Keratinocyte (primary cell): ENCODE measurements around the gene AP5M1. TPM values are rescaled to one million over a fixed set of nuclear protein-coding genes. Genes with fewer than 3 reads are reported as not detected.

ENCODE experiments used
- DNase-seq: peaks from one replicate; pipeline ENCODE4 v3.0.0-alpha.2; 2011; ENCODE audit warnings: low read depth, missing footprints, low spot score
- FAIRE-seq: peaks from 2 replicates; lab custom pipeline; 2011; peaks lifted over from hg19 to GRCh38; lab: Jason Lieb, UNC
- H2AFZ ChIP-seq: 2 replicates; pipeline ENCODE4 v1.6.0; 2012; ENCODE audit warnings: low read length, control low read depth, inconsistent platforms; ENCODE audit not compliant: control insufficient read depth
- H3K27ac ChIP-seq: 2 replicates; pipeline ENCODE4 v1.5.1; 2011; ENCODE audit warnings: low read length; ENCODE audit not compliant: control insufficient read depth, insufficient read depth
- H3K27me3 ChIP-seq: 3 replicates; pipeline ENCODE4 v1.6.0; 2011; ENCODE audit warnings: low read length; ENCODE audit not compliant: control insufficient read depth, insufficient read depth; ENCODE audit errors: extremely low read depth
- H3K36me3 ChIP-seq, 2 experiments: 2 replicates in 1 of 2; 3 replicates in 1 of 2; pipeline ENCODE4 v1.5.1; 2011; ENCODE audit warnings: low read length in 2 of 2, mild to moderate bottlenecking in 1 of 2; ENCODE audit not compliant: control insufficient read depth in 2 of 2, insufficient read depth in 2 of 2; ENCODE audit errors: extremely low read depth in 1 of 2
- H3K4me1 ChIP-seq: 3 replicates; pipeline ENCODE4 v1.5.1; 2011; ENCODE audit warnings: low read length; ENCODE audit not compliant: control insufficient read depth, insufficient read depth; ENCODE audit errors: extremely low read depth
- H3K4me2 ChIP-seq: 3 replicates; pipeline ENCODE4 v1.6.0; 2011; ENCODE audit warnings: low read depth, low read length; ENCODE audit not compliant: control insufficient read depth, insufficient read depth; ENCODE audit errors: extremely low read depth
- H3K4me3 ChIP-seq, 3 experiments: fragments of 200-600 bp in 1 of 3; sonication (generic) in 1 of 3; 2 replicates in 2 of 3; 3 replicates in 1 of 3; pipeline ENCODE4 v1.5.1; 2011 to 2016; ENCODE audit warnings: low read length in 3 of 3, mild to moderate bottlenecking in 3 of 3, control low read depth in 2 of 3, inconsistent platforms in 1 of 3, low read depth in 1 of 3, mixed read lengths in 1 of 3, mixed run types in 1 of 3, moderate library complexity in 1 of 3; ENCODE audit not compliant: control insufficient read depth in 2 of 3, insufficient read depth in 2 of 3; ENCODE audit errors: extremely low read depth in 1 of 3
- H3K79me2 ChIP-seq: 2 replicates; pipeline ENCODE4 v1.6.0; 2012; ENCODE audit warnings: low read length; ENCODE audit not compliant: control insufficient read depth, insufficient read depth
- H3K9ac ChIP-seq: 3 replicates; pipeline ENCODE4 v1.6.0; 2011; ENCODE audit warnings: low read length; ENCODE audit not compliant: control insufficient read depth, insufficient read depth; ENCODE audit errors: extremely low read depth
- H3K9me1 ChIP-seq: 3 replicates; pipeline ENCODE4 v1.6.0; 2011; ENCODE audit warnings: low read length; ENCODE audit not compliant: control insufficient read depth, insufficient read depth; ENCODE audit errors: extremely low read depth
- H3K9me3 ChIP-seq: 2 replicates; pipeline ENCODE4 v1.5.1; 2012; ENCODE audit warnings: low read depth, low read length; ENCODE audit not compliant: control insufficient read depth
- H4K20me1 ChIP-seq: 3 replicates; pipeline ENCODE4 v1.6.0; 2011; ENCODE audit warnings: low read length; ENCODE audit not compliant: control insufficient read depth, insufficient read depth; ENCODE audit errors: extremely low read depth
- CTCF ChIP-seq, 3 experiments: IDR thresholded peaks in 1 of 3; conservative IDR thresholded peaks in 1 of 3; optimal IDR thresholded peaks in 1 of 3; 2 replicates in 2 of 3; 3 replicates in 1 of 3; pipeline versions ENCODE3 to v1.5.1; 2011; ENCODE audit warnings: low read length in 3 of 3, mild to moderate bottlenecking in 3 of 3, moderate library complexity in 2 of 3, control low read depth in 1 of 3, inconsistent platforms in 1 of 3; ENCODE audit not compliant: insufficient read depth in 2 of 3; ENCODE audit errors: extremely low read depth in 1 of 3
- EZH2 ChIP-seq: IDR thresholded peaks from one replicate; pipeline ENCODE4 v1.6.1; 2012; ENCODE audit warnings: inconsistent platforms, mild to moderate bottlenecking, low read length, moderate library complexity
- dilution Hi-C: fragments of 300-500 bp; cut with MboI; formaldehyde crosslinking; loops from one replicate; pipeline ENCODE4 v1.7.0; 2020; ENCODE audit warnings: low sequenced_read_pairs; ENCODE audit not compliant: extremely low pct_ligation_motif_present
- polyA plus RNA-seq, 5 experiments: library from polyadenylated mRNA; depleted of rRNA in 3 of 5; stranded (reverse) in 3 of 5; stranded (forward) in 1 of 5; unstranded in 1 of 5; fragments of >200 nt; gene quantifications; 1 replicate in 1 of 5; 2 replicates in 3 of 5; 3 replicates in 1 of 5; pipeline versions ENCODE4 v1.2.1 to v1.2.3, GENCODE V29; 2011 to 2012; ENCODE audit warnings: missing spikeins in 2 of 5, low read depth in 1 of 5, low replicate concordance in 1 of 5

The AP5M1 gene
- polyA plus RNA-seq, 1 donor (not counting 4 experiments of a cell fraction or from before 2014, with no cell fraction given), result 35.8 TPM

DNA sequence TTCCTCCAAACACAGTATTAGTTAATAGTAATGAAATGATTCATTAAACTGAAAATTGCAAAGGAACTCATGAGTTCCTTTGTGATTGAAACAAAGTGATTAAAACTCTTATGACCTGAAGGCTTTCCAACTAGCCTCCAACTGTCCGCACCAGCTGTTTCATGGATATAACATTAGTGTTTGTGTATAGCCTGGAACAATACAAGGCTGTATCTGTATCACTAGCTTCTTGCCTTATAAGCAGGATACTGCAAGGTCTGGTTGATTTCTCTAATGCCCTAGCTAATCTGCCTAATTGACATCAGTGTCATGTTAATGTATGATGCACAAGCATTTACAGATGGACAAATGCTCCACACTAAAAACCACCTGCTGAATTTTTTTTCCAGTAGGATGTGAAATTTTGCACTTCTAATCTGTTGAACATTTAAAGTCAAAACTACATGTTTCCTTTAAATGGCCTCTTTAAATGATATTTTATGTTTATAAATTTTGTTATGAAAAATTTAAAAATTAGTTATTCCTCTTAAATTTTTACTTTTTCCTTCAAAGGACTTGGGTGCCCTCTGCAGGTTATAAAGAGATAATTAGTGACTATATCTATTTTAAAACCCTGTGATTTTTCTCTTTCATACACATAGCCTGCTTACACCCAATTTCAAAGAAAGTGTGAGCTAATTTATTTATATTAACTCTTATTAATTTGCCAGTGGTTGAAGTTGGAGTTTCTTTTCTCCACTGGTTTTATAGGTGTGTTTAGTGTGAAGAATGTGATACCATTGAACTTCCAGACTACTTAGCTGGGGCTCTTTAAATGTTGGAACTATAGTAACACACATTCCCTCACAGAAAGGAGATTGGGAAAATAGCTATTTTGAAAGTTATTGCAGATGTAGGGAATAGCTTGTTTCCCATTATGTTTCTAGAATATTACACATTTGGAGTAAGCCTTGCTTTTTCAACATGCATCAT is 25.4 kb downstream of the AP5M1 start:
- no peaks in the 10 kb centered on the region for H3K4me1 ChIP-seq
- dilution Hi-C loops, result no loop called here
- FAIRE-seq (no peak), DNase-seq (no peak)
- H3K36me3 ChIP-seq, result no peaks in the 10 kb centered on the region
- no peaks in the 10 kb centered on the region for H4K20me1 ChIP-seq
- no peaks in the 10 kb centered on the region for H3K79me2 ChIP-seq
- H3K4me3 ChIP-seq, result no peak overlapping the region
- H2AFZ ChIP-seq, result no peak overlapping the region
- TF ChIP-seq EZH2 (no peak), CTCF (optimal IDR thresholded peaks at IDR 0.05 in 1 of 3, IDR thresholded peaks at IDR 0.05 in 1 of 3, conservative IDR thresholded peaks at IDR 0.05 in 1 of 3; ENCODE audit: extremely low read depth in 1 of 3, insufficient read depth in 2 of 3, low read length in 3 of 3) (peak in 2 of 3 experiments; percentile 1 to 9)
- H3K4me2 ChIP-seq, result no peak overlapping the region
- H3K9me3 ChIP-seq, result no peaks in the 10 kb centered on the region
- H3K27ac ChIP-seq, result no peak overlapping the region
- no peak overlapping the region for H3K9ac ChIP-seq
- no peaks in the 10 kb centered on the region for H3K9me1 ChIP-seq
- no peaks in the 10 kb centered on the region for H3K27me3 ChIP-seq

DNA sequence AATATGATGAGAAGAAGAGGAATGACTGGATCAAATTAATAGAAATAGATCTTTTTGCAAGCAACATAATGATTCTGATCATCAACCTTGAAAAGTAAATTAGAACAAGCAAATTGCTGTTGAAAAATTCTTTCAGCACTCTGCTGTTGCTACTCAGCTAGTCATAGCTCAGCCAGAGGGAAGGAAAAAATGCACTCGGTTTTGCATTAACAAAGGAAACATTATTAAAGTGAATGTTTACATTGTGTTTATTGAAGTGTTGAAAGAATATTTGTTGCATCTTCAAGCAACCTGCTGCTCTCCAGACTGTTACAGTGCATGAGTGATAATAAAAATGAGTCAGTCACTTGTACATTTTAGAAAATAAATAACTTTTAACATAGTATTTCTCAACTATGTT is 26.5 kb downstream of the AP5M1 start:
- H3K9me1 ChIP-seq, result no peaks in the 10 kb centered on the region
- no peak overlapping the region for H3K4me2 ChIP-seq
- H3K4me1 ChIP-seq, result no peaks in the 10 kb centered on the region
- no peak overlapping the region for H3K27ac ChIP-seq
- no peaks in the 10 kb centered on the region for H3K9me3 ChIP-seq
- H3K4me3 ChIP-seq, result no peak overlapping the region
- dilution Hi-C loops, result no loop called here
- H3K36me3 ChIP-seq, result no peaks in the 10 kb centered on the region
- no peaks in the 10 kb centered on the region for H3K27me3 ChIP-seq
- FAIRE-seq (no peak), DNase-seq (no peak)
- no peak overlapping the region for H3K9ac ChIP-seq
- no peaks in the 10 kb centered on the region for H4K20me1 ChIP-seq
- TF ChIP-seq CTCF (optimal IDR thresholded peaks at IDR 0.05 in 1 of 3, IDR thresholded peaks at IDR 0.05 in 1 of 3, conservative IDR thresholded peaks at IDR 0.05 in 1 of 3; ENCODE audit: extremely low read depth in 1 of 3, insufficient read depth in 2 of 3, low read length in 3 of 3) (no peak), EZH2 (no peak)
- no peak overlapping the region for H2AFZ ChIP-seq
- no peaks in the 10 kb centered on the region for H3K79me2 ChIP-seq
